HFF-Myc (cell line): ENCODE data around the gene SLC25A45.
A peak's percentile ranks its signal among the peaks of the same experiment; 100 is the strongest.

Source experiments
- DNase-seq: peaks from one replicate; pipeline ENCODE4 v3.0.0-alpha.2; 2011; ENCODE audit warnings: low read depth; ENCODE audit errors: extremely low read depth
- H3K4me3 ChIP-seq: replicated peaks from 2 replicates; pipeline ENCODE4 v1.5.1; 2011; ENCODE audit warnings: low read depth, mild to moderate bottlenecking, control low read depth, low read length
- TF ChIP-seq, protein P1 (sequence below): IDR thresholded peaks from 2 replicates; pipeline ENCODE4 v1.5.1; 2012; ENCODE audit warnings: mild to moderate bottlenecking, low read depth, low read length, control low read depth; ENCODE audit errors: missing control alignments

Gene SLC25A45

DNA sequence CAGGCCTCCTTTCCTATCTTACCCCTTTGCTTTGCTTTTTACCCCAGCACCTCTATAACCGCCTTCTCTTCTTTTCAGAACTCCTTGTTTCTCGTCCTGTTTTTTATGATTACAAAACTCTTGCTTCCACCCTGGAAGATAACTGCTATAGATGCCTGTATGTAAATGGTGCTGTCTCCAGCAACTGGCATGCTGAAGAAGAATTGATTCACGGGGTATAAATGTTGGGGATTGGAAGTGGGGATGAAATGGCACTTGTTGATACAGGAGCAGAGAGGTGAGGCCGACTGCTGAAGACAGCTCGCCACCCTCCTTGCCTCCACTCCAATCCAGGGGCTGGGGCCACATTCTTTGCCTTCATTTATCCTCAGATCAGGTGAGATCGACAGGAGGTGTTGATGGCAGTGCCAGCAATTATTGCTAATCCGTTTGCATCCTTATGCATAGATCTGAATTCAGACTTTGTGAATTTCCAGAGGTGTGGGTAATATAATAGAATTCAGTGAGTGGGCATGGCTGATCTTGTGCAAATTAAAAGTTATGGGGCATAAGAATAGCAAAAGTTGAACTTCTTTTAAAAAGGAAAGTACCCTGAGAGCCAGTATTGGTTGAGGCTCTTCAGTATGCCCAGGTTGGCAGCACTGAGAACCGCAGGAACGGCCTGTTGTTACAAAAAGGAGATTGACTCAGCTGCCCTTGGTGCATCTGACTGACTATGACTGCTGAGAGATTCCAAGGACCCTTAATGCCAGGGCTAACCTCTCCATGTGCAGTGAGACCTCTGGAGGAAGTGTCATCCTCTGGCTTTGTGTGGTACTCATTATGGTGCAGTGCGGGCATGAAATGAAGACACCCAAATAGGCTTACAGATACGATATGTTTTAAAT is 45.5 kb upstream of the SLC25A45 start:
- H3K4me3 ChIP-seq = peak overlapping the region; percentile 74
- TF ChIP-seq, protein P1, sequence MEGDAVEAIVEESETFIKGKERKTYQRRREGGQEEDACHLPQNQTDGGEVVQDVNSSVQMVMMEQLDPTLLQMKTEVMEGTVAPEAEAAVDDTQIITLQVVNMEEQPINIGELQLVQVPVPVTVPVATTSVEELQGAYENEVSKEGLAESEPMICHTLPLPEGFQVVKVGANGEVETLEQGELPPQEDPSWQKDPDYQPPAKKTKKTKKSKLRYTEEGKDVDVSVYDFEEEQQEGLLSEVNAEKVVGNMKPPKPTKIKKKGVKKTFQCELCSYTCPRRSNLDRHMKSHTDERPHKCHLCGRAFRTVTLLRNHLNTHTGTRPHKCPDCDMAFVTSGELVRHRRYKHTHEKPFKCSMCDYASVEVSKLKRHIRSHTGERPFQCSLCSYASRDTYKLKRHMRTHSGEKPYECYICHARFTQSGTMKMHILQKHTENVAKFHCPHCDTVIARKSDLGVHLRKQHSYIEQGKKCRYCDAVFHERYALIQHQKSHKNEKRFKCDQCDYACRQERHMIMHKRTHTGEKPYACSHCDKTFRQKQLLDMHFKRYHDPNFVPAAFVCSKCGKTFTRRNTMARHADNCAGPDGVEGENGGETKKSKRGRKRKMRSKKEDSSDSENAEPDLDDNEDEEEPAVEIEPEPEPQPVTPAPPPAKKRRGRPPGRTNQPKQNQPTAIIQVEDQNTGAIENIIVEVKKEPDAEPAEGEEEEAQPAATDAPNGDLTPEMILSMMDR = no peak
- no peak for DNase-seq

DNA sequence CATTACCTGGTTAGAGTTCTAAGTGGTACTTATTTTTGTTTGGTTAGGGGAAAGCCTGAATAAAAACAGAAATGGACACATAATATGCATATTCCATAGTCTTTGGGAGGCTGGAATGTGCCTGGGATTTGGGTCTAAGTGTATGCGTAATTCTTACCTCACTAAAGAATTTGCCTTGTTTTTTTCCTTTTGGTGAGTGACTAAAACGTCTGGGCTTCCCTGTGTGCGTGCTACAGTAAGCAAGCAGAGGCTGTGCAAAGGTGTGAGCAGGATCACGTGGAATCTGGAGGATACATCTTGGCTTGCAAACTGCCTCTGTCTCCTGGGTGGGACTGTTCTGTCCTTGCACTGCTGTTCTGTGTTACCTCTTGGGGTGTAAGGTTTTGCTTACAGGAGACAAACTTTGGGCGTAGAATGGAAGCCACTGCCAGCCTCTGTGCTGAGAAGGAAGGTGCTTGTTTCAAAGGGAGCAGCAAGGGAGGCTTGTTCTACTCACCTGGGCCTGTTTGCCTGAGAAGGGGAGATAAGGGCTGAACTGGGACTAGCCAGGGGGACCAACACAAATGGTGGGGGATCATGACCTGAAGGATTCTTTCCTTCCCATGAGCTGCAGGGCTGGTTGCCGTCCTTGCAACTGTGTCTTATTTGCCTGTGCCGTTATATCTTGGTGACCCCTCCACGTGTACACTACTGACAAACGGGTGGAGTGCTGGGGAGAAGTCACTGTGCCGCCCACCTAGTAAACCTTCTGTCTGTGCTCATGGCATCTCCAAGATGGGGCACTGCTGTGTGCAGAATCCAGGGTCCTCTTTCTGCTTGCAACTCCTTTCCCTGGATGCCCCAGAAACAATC is 44.6 kb upstream of the SLC25A45 start:
- H3K4me3 ChIP-seq = peak overlapping the region; percentile 74
- DNase-seq = no peak
- TF ChIP-seq, protein P1 = no peak

DNA sequence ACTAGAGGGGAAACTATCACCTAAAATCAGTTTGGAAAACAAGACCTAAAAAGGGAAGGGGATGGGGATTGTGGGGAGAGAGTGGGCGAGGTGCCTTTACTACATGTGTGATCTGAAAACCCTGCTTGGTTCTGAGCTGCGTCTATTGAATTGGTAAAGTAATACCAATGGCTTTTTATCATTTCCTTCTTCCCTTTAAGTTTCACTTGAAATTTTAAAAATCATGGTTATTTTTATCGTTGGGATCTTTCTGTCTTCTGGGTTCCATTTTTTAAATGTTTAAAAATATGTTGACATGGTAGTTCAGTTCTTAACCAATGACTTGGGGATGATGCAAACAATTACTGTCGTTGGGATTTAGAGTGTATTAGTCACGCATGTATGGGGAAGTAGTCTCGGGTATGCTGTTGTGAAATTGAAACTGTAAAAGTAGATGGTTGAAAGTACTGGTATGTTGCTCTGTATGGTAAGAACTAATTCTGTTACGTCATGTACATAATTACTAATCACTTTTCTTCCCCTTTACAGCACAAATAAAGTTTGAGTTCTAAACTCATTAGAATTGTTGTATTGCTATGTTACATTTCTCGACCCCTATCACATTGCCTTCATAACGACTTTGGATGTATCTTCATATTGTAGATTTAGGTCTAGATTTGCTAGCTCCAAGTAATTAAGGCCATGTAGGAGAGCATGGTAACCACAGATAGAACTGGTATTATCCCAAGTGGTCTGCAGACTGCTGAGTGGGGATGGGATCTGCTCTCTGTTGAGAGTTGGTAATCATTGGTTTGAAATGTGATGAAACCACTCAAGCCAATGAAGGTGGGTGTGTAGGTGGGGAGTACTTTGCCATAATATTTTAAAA is 43.8 kb upstream of the SLC25A45 start:
- H3K4me3 ChIP-seq = peak overlapping the region; percentile 74
- no peak for DNase-seq
- TF ChIP-seq, protein P1 = no peak

GRCh38 chr11:65425105-65425970 is 42.9 kb upstream of the SLC25A45 start:
- no peak for DNase-seq
- peak overlapping the region; percentile 74 for H3K4me3 ChIP-seq
- TF ChIP-seq, protein P1 = peak; percentile 4

GRCh38 chr11:65424205-65425104 is 42.0 kb upstream of the SLC25A45 start:
- peak overlapping the region; percentile 74 for H3K4me3 ChIP-seq
- no peak for DNase-seq
- TF ChIP-seq, protein P1 = no peak
